Measurements from ENCODE around the gene PSMA6.
"Not testable (repeated sequence)": the region's sequence is repeated elsewhere in the genome, so short reads cannot be mapped to it uniquely, and the experiment has no call there.

PSMA6 gene

DNA sequence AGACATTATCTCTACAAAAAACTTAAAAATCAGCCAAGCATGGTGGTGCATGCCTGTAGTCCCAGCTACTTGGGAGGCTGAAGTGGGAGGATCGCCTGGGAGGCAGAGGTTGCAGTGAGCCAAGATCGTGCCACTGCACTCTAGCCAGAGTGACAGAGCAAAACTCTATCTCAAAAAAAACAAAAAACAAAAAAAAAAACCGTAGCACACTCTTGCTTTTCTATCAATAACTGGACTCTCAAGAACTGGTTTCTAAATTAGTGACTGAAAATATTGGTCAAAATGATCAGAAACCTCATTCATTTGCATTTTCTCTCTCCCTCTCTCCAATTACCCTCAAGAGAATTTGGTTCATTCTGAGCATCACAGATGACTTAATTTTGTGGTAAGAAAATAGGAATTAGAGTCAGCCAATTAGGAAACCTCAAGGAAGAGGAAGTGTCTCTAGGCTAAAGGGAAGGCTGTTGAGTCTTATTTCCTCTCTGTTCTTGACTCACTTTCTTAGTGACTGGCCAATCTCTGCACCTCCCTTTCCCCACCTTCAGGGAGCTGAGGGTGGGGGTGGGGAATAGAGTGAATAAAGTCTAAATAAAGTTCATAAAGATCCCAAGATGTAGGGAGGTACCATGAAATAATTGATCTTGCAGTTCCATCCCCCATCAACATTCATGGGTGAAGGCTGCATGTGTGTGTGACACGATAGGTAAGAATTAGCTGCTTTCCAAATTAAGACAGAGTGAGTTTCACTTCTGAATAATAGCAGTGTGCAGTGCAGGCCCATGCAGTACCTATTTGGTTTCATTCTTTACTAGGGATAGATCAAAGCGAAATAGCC lies 6.8 kb upstream of the PSMA6 start:
- peak; percentile 65 for DNase-seq

DNA sequence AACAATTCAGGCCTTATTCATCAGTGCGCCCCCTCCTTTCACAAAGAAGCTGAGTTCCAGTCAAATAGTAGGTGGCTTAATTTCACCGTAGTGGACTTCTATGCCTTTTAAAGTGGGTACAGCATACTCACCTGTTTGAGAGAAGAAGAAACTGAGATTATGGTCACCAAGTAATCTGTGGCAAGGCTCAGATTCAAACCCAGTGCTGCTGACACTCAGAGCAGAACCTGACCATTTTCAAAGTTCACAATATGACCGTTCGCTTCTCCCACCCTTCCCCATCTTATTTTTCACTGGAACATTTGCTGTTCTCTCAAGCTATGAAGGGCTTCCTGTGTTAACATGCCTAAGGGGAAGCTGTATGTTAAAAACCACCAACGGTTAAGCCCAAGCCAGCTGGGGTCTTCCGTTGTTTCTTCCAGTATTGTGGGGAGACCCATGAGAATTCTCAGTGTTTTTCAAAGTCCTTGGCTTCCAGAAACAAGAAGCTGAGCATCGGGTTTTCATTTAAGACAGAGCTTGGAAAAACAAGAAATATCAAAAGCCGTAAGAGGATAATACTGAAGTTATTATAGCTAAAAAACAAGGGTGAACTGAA lies 6.1 kb upstream of the PSMA6 start:
- no peak for DNase-seq

DNA sequence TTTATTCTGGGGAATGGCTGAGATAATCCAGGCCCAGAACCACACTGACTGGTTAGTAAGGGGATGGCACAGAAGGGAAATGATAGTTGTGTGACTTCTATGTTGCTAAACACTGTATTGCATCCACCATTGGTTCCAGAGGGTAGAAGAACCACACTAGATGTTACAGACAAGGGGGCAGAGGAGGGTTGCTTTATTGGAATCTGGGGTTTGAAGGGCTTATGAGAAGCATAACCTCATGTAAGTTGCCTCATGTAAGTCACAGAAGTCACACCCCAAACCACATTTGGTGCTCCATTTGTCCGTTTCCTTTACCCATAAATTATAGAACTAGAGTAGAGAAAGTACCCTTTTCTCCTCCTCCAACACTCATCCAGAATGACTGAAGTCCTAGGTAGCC lies 5.5 kb upstream of the PSMA6 start:
- peak; percentile 60 for DNase-seq

DNA sequence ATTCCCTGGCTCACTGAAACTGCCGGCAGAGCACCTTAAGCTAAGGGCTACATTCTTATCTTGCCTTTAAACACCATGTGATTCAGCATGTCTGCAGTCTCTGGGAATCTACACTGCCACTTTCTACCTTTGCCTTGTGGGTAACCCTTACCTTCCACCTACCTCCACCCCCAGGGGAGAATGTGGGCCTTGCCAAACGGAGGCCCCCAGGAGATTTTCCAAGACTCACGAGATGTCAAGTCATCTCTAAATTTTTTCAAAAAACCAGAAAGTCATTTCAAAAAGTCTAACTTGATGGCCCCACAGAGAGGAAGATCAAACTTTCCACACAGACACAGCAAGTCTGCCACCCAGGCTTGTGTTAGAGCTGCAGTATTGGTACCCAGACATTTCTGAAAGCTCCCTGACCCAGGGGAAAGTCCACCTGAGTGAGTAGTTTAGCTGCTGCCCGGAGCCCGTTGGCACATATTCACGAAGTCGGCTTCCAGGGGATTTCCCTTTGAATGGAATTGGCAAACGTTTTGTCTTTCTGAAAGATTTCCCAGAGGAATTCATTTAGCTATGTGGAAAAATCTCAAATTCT lies 4.7 kb upstream of the PSMA6 start:
- DNase-seq, result no peak

DNA sequence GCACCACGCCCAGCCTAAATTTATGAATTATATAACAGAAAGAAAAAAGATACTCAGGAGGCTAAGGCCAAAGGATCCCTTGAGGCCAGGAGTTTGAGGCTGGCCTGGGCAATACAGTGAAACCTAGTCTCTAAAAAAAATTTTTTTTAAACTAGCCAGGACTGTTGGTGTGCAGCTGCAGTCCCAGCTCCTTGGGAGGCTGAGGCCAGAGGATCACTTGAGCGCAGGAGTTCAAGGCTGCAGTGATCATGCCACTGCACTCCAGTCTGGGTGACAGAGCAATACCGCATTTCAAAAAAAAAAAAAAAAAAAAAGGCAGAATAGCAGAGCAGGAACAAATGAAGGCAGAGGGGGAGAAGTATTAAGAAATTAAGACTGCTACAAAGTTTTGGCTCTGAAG lies 2.6 kb upstream of the PSMA6 start:
- no peak for DNase-seq

DNA sequence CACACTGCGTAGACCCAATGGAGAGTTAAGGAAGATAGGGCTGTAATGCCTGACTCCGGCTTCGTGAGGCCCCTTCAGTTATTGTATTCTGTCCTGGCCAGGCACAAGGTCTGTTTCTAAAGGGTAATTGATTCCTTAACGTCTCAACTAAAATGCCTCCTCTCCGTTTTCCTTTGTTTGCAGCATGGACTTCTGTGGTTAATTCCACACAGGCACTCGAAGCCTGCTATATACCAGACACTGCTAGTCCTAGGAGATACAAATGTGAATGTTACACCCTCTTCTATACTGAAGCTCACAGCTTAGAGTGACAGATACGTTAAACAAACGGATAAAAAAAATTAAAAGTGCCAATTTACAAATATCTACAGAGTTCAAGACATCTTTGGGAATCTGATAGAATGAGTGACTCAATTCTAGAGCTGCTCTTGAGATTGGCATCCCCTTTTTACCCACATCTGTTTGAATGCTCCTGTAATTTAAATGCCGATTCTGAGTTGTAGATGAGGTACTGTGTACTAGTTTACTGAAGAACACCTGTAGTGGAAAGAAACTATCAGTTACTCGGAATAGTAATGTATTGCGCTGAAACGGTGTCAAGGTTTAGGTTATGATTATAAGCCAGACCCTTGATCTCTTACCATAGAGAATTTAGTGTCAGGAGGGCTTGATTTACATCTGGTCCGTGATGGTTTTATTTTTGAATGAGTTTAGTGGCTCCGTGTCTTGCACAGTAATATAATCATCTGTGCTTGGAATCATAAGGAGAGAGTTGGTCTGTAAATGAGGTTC lies 784 bp downstream of the PSMA6 start:
- no peak for DNase-seq

DNA sequence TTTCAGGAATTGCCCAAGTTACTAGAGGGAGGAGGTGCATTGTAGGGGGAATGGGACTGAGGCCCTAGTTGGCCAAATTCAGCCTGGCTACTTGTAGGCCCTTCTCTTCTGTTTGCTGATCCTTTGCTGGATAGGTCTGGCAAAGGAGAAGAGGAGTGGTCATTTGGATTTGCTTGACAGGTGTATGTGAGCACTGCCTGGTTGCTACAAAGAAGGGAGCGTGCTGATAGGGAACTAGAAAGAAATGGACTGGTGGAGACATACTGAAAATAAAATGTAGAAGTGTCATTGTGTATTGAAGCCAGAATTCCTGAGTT lies 3.6 kb downstream of the PSMA6 start:
- DNase-seq, result no peak

DNA sequence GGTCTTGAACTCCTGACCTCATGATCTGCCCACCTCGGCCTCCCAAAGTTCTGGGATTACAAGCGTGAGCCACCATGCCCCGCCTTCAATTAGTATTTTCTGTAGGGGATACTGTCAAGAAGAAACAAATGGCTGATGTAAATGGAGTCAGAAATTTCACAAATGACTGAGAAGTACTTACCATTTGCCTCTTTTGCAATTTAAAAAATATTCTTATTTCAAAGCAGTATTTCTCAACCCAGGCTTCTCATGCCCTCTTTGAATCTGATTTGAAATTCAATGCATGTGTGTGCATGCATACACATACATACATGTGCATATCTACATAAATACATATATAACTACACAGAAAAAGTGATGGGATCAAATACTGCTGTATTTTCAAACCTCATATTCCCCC lies 4.4 kb downstream of the PSMA6 start:
- no peak for DNase-seq

DNA sequence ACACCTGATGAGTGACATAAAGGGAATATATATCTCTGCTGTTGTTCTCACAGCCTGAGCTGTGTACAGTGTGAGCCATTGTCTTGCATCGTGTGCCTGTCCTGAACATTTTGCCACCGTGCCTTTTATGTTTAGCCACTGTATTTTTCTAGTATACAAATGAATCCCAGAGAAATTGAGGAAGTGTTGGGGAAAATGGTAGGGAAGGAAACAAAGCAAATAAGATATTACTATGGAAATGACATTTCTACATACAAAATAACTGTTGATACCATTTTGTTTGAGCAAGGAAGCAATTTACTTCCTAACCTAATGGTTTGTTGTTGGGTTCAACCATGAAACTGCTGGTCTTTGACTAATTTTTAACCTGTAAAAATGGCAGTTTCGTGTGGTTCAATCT lies 5.5 kb downstream of the PSMA6 start:
- no peak for DNase-seq

DNA sequence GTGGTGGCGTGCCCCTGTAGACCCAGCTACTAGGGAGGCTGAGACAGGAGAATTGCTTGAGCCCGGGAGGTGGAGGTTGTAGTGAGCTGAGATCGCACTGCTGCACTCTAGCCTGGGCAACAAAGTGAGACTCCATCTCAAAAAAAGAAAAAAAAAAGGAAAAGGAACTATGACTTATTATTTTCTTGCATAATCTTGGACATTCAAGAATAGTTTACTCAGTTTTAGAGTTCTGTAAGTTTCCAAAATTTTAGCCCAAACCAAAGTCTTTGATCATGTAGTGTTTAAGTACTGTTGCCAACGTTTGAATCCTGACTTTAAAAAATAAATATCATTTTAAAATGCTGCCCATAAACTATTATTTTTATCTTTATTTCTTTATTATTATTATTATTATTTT lies 6.2 kb downstream of the PSMA6 start:
- DNase-seq, result no peak

DNA sequence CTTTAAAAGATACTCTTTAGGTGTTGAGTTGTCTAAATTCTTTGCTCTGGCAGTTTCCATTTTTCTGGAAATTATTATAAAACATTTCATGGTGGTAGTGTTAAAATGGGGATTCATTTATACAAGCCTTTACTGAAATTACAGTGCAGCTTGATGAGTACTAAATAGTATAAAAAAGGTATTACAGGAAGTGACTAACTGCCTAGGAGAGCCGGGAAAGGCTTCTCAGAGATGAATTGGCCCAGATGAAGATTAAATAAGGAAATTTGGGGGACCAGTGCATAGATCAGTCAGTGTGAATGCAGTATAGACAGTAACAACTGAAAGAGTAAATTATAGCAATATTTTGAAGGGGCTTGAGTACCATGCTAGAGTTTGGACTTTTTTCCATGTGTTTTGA lies 7.5 kb downstream of the PSMA6 start:
- DNase-seq, result no peak

DNA sequence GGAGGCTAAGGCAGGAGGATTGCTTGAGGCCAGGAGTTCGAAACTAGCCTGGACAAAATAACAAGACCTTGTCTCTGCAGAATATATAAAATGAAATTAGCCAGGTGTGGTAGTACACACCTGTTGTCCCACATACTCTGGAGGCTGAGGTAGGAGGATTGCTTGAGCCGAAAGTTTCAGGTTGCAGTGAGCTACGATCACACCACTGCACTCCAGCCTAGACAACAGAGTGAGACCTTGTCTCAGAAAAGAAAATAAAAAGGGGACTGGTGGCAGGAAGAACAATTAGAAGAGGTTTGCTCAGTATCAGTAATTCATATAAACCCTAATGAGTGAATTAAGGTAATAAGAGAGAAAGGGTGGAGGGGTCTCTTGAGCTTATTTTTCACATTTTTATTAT lies 8.0 kb downstream of the PSMA6 start:
- no peak for DNase-seq

DNA sequence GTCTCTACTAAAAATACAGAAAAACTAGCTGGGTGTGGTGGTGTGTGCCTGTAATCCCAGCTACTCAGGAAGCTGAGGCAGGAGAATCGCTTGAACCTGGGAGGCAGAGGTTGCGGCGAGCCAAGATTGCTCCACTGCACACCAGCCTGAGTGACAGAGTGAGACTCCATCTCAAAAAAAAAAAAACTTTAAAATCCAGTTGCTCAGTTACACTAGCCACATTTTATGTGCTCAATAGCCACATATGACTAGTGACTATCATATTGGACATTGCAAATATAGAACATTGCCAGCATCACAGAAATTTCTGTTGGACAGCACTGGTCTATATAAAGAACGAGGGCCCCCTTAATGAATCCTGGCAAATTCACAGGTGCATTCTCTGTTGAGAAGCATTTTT lies 9.2 kb downstream of the PSMA6 start:
- DNase-seq, result not testable (repeated sequence)

DNA sequence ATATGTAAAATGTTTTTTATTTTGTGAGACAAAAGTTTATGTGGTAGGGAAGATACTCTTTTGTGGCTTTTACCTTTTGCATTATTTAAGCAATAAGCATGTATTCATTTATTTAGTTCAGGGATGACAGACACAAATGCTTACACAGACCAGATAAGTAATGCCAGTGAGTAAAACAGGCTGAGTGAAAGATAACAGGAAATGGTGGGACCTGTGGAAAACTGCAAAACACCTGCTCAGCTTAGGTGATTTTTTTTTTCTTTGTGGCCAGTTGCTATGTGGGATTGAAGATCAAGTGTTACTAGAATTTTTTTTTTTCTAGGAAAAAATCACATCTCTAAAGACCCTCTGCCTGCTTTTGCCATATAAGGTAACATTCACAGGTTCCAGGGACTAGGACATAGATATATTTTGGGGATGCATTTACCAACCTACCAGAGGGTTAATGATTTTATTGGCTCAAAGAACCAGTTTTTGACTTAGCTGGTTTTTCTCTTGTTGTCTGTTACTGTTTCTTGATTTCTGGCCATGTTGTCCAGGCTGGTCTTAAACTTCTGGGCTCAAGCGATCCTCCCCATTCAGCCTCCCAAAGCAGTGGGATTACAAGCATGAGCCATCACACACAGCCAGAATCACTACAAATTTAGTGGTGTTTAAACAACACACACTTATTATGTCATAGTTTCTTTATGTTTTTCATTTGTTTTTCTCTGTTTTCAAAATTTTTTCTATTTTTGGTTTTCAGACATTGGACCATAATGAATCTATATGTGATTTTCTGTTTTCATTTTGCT lies 9.8 kb downstream of the PSMA6 start:
- DNase-seq, result no peak

DNA sequence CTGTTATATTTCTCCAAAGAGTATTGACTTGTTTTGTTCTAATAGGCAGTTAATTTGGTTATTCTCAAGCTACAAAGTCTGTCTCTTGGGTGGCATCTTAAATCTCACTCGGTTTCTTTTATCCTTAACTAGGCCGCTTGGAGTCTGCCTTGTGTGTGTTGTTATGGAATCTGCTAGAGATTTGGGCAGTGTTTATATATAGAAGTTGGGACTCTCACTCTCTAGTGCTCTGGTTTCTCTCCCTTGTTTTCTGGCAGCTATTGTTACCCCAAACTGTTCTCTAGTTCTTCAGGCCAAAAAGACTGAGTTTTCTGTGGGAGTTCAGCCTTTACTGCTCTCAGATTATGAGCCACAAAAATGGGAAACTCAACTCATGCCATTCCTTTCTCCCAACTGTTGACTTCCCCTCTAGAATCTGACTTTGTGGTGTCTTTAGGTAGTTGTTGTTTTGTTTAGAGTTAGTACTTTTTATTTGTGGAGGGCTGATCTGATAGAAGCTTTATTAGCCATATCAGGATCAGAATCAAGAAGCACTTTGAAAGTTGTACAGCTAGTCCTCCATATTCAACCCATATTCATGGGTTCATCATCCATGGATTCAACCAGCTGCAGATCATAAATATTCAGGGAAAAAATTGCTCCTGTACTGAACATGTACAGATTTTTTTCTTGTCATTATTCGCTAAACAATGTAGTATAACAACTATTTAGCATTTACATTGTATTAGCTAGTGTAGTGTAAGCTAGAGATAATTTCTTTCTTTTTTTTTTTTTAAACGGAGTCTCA lies 11.2 kb downstream of the PSMA6 start:
- DNase-seq, result no peak

DNA sequence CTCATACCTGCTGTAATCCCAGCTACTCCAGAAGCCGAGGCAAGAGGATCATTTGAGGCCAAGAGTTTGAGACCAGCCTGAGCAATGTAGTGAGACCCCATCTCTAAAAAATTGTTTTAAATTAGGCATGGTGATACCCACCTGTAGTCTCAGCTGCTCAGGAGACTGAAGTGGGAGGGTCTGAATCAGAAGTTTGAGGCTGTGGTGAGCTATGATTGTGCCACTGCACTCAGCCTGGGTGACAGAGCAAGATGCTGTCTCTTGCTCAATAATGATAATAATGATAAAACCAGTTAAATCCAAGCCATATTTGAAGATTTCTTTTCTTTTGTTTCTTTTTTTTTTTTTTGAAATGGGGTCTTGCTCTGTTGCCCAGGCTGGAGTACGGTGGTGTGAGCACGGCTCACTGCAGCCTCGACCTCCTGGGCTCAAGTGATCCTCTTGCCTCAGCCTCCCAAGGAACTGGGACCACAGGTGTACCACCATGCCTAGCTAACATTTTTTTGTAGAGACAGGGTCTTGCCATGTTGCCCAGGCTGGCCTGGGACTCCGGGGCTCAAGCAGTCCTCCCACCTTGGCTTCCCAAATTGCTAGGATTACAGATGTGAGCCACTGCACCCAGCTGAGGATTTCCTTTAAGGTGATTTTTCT lies 12.8 kb downstream of the PSMA6 start:
- no peak for DNase-seq

DNA sequence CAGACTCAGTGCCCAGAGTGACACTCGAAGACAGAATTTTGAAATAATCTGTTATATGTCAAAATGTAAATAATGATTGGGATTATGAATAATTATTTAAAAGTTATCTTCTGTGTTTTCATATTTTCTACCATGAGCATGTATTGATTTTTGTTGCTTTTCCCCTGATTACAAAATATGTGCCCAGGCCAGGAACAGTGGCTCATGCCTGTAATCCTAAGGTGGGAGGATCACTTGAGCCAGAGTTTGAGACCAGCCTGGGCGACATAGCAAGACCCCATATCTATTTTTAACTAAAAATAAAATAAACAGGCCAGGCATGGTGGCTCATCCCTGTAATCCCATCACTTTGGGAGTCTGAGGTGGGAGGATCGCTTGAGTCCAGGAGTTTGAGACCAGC lies 13.5 kb downstream of the PSMA6 start:
- DNase-seq, result no peak

DNA sequence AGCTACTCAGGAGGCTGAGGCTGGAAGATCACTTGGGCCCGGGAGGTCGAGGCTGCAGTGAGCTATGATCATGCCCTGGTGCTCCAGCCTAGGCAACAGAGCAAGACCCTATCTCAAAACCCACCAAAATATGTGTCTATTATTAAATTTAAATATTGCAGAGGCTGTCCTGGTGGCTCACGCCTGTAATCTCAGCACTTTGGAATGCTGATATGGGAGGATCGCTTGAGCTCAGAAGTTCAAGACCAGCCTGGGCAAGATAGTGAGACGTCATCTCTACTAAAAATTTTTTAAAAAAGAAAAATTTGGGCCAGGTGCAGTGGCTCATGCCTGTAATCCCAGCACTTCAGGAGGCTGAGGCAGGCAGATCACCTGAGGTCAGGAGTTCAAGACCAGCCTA lies 13.9 kb downstream of the PSMA6 start:
- DNase-seq, result no peak

DNA sequence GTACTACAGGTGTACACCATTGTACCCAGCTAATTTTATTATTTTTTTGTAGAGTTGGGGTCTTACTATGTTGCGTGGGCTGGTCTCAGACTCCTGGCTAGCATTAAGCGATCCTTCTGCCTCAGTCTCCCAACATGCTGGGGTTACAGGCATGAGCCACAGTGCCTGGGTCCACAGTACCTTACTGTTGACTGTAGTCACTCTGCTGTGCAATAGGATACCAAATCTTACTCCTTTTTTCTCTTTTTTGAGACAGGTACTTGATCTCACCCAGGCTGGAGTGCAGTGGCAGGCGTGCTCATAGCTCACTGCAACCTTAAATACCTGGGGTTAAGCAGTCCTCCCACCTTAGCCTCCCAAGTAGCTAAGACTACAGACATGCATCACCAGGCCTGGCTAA lies 25.6 kb downstream of the PSMA6 start:
- no peak for DNase-seq

DNA sequence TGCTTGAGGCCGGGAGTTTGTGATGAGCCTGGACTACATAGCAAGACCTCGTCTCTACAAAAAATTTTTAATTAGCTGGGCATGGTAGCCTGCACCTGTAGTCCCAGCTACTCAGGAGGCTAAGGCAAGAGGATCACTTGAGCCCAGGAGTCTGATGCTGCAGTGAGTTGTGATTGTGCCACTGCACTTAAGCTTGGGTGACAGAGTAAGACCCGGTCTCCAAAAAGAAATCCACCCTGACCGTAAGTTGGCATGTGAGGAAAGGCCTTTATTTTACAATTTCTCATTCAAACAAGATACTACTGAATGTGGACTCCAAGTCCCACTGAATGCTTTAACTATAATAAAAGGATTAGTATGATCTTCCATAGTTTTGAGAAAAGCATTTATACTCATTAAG lies 27.3 kb downstream of the PSMA6 start:
- DNase-seq, result no peak

DNA sequence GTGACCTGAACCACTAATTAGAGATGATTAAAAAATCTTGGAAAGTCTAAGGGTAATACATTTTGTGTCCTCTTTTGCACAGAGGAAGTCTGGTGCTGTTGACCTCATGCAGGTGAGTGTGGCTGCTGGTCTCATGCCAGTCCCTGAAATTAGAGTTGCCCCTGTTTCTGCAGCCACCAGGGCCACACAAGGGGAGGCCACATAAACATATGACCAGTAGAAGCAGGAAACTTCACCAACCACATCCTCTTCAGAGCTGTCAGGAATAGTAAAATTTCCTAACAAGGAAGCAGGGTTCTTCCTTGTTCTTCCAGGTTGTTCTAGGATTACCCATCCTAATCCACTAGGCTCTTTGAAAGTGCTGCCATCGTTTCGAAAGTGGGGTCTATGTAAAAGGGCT lies 28.3 kb downstream of the PSMA6 start:
- no peak for DNase-seq

DNA sequence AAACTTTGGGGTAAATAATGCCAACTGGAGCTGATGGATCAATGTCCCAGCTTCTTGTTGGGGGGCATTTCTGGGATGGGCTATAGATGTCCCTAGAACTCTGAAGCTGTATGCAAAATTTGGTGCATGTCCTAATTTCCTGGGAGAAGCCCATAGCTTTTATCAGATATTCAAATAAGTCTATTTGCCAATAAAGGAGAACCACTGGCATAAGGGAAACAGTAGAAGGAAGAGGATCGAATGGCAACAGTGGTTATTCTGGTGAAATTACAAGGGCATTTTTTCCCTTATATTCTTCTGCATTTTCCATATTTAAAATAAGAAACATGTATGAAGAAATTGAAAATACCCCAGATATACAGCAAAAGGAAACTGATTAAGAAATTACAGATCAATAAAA lies 34.2 kb downstream of the PSMA6 start:
- no peak for DNase-seq
